Ovary (tissue), 9 donors: Measurements from ENCODE around the gene ZSWIM6. TPM values are rescaled to one million over a fixed set of nuclear protein-coding genes. Genes with fewer than 3 reads are reported as not detected.
A peak's percentile ranks its signal among the peaks of the same experiment; 100 is the strongest.

Experiments used
- DNase-seq, 5 donors: peaks; one replicate each; pipeline ENCODE4 v3.0.0-alpha.2; 2019 to 2020
- H3K27ac ChIP-seq, 2 donors: fragments of 200-600 bp; one replicate each; pipeline versions ENCODE4 v1.5.1 to v1.8.0; 2019 to 2022
- H3K27me3 ChIP-seq: fragments of 200-600 bp; one replicate; pipeline ENCODE4 v1.8.0; 2022
- H3K36me3 ChIP-seq: fragments of 200-600 bp; sonication (generic); one replicate; pipeline ENCODE4 v1.5.1; 2019
- H3K4me1 ChIP-seq: one replicate; pipeline ENCODE4 v1.8.1; 2013; ENCODE audit warnings: mild to moderate bottlenecking, moderate library complexity; ENCODE audit not compliant: insufficient read depth
- H3K4me3 ChIP-seq: fragments of 200-600 bp; sonication (generic); one replicate; pipeline ENCODE4 v1.5.1; 2017
- H3K9me3 ChIP-seq, 2 donors: fragments of 200-600 bp in 1 of 2; sonication (generic) in 1 of 2; one replicate each; pipeline versions ENCODE4 v1.5.1 to v1.8.1; 2013 to 2019; ENCODE audit warnings: mild to moderate bottlenecking in 1 of 2, moderate library complexity in 1 of 2
- CTCF ChIP-seq, 3 donors: fragments of 450-650 bp in 2 of 3; fragments of 200-600 bp in 1 of 3; IDR thresholded peaks; one replicate each; pipeline versions ENCODE4 v1.5.1 to v1.8.0; 2016 to 2022; ENCODE audit warnings: antibody characterized with exemption in 3 of 3, mild to moderate bottlenecking in 1 of 3
- EP300 ChIP-seq: sonication (generic); formaldehyde crosslinking; IDR thresholded peaks from one replicate; pipeline ENCODE4 v1.6.1; 2017; ENCODE audit warnings: antibody characterized with exemption
- POLR2A ChIP-seq: fragments of 450-650 bp; IDR thresholded peaks from one replicate; pipeline ENCODE4 v1.6.1; 2017; ENCODE audit warnings: antibody characterized with exemption, mild to moderate bottlenecking, moderate library complexity
- WGBS, 3 donors: extraction: QIAGEN DNeasy Blood & Tissue Kit in 1 of 3; methylation state at CpG; one replicate each; pipeline versions ENCODE4 v1.1.5 to v1.1.7; 2013 to 2017; 5-methylcytosine and 5-hydroxymethylcytosine counted together
- intact Hi-C, 4 donors: fragments of 100-400 bp; cut with DNase I; formaldehyde crosslinking; loops; one replicate each; pipeline versions ENCODE4 v1.11.0 to v1.15.1; 2022 to 2023
- polyA plus RNA-seq, 2 donors: library from polyadenylated mRNA; stranded (reverse); fragments of 200-250 nt in 1 of 2; fragments of 350-450 nt in 1 of 2; fragmentation: Illumina TruSeq in 1 of 2; extraction: RNeasy Lipid Tissue Mini Kit (QIAGEN cat#74804) in 1 of 2; gene quantifications; one replicate each; pipeline ENCODE4 v1.2.3, GENCODE V29; 2013 to 2014
- total RNA-seq, 7 donors: library from RNA; depleted of rRNA in 2 of 7; stranded (reverse); fragments of >200 nt in 2 of 7; fragmentation: NEBNext Ultra II Directional in 3 of 7; extraction: Animal tissue kit (Norgen Biotek cat#: 25700) in 3 of 7; gene quantifications; one replicate each; pipeline versions ENCODE4 v1.1.0 to v1.2.4, GENCODE V29; 2016 to 2023
- donor health status: DM: no; HTN: no; CAD: no; lungs with moderate emphysema.
- donor health status: DM: no; HTN: no; CAD: no.
- donor health status: Bipolar disorder and iron deficiency.
- donor health status: DM: yes; HTN: yes; CAD: no.
- donor health status: DM: no; HTN: no; CAD: no.
- donor health status: DM: yes; HTN: yes; CAD: no.

The ZSWIM6 gene
- total and polyA plus RNA-seq, 9 donors: 4.1 to 15.3 (median 10.6) TPM

GRCh38 chr5:61334868-61335615, 3.0 kb downstream of the ZSWIM6 start:
- TF ChIP-seq POLR2A (no peak), EP300 (no peak), CTCF (IDR thresholded peaks at IDR 0.05) (no peak)
- intact Hi-C loops: loop anchor here in 3 of 4 donors (5.0 to 10.0 kb wide), 5 partner anchors 70 to 320 kb away; partner anchors contain the start of gene SMIM15 (in 1 of the 3)
- peaks cover 4% of the 10 kb centered on the region for H3K4me1 ChIP-seq
- no peaks in the 10 kb centered on the region for H3K27me3 ChIP-seq
- WGBS, 3 donors: 18 to 29% (median 21%) methylated on average over 10 of the region's 10 CpGs
- H3K27ac ChIP-seq: no peak overlapping the region
- H3K36me3 ChIP-seq: no peaks in the 10 kb centered on the region
- H3K9me3 ChIP-seq: no peaks in the 10 kb centered on the region
- no peak for DNase-seq
- peak overlapping the region; percentile 92 for H3K4me3 ChIP-seq

- no peak for DNase-seq
- Histone ChIP-seq H3K4me3 (no peak overlapping the region), H3K9me3 (no peaks in the 10 kb centered on the region), H3K4me1 (peaks cover 14% of the 10 kb centered on the region), H3K27ac (no peak overlapping the region), H3K36me3 (no peaks in the 10 kb centered on the region), H3K27me3 (no peaks in the 10 kb centered on the region)
- 55 to 78% (median 66%) methylated on average over 2 of the region's 2 CpGs for WGBS, 3 donors
- intact Hi-C loops: loop anchor here in 2 of 4 donors (10.0 kb wide), 3 partner anchors 65 to 315 kb away; no protein-coding TSS in a partner anchor
- TF ChIP-seq EP300: no peak
- TF ChIP-seq CTCF (IDR thresholded peaks at IDR 0.05): no peak
- TF ChIP-seq POLR2A: no peak
Measured at GRCh38 chr5:61339764-61340163, 7.7 kb downstream of the ZSWIM6 start.

DNA sequence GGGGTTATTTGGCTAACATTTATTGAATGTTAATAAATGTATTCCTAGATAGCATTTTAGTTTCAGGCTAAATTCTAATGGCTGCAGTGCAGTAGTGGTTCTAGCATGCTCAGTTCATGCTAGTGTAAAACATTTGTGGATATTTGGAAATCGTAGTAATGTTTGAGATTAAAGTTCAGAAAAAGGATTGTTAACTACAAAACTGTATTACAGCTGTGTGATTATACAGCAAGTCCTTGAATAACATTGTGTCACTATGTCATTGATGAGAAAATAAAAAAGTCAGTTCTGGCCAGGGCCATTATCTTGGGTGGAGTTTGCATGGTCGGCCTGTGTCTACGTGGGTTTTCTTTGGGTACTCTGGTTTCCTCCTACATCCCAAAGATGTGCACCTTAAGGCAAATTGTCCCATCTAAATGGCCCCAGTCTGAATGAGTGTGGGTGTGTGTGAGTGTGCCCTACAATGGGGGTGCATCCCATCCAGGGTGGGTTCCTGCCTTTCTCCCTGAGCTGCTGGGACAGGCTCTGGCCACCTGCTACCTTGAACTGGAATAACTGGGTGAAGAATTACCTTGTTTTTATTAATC, 8.8 kb downstream of the ZSWIM6 start:
- 74 to 83% (median 83%) methylated on average over 3 of the region's 3 CpGs for WGBS, 3 donors
- Histone ChIP-seq H3K9me3 (no peaks in the 10 kb centered on the region), H3K36me3 (no peaks in the 10 kb centered on the region), H3K4me1 (peaks cover 10% of the 10 kb centered on the region), H3K27me3 (no peaks in the 10 kb centered on the region), H3K4me3 (no peak overlapping the region), H3K27ac (no peak overlapping the region)
- no peak for TF ChIP-seq EP300
- TF ChIP-seq POLR2A: no peak
- TF ChIP-seq CTCF (IDR thresholded peaks at IDR 0.05): no peak
- no peak for DNase-seq
- intact Hi-C loops: no loop called here

GRCh38 chr5:61342071-61342501, 10.0 kb downstream of the ZSWIM6 start:
- Histone ChIP-seq H3K27me3 (no peaks in the 10 kb centered on the region), H3K27ac (no peak overlapping the region), H3K4me3 (no peak overlapping the region), H3K9me3 (no peaks in the 10 kb centered on the region), H3K4me1 (peaks cover 12% of the 10 kb centered on the region), H3K36me3 (no peaks in the 10 kb centered on the region)
- 76 to 85% (median 81%) methylated on average over 4 of the region's 4 CpGs for WGBS, 3 donors
- no peak for TF ChIP-seq CTCF (IDR thresholded peaks at IDR 0.05)
- no peak for TF ChIP-seq EP300
- TF ChIP-seq POLR2A: no peak
- intact Hi-C loops: no loop called here
- DNase-seq: no peak
